ENCODE results near the gene MTA2. TPM values are rescaled to one million over a fixed set of nuclear protein-coding genes. Genes with fewer than 3 reads are reported as not detected.

MTA2 gene
- total RNA-seq, 1 experiment from 2014 or later = 135 TPM

- Histone ChIP-seq H3K36me3 (ENCODE audit: control insufficient read depth, insufficient read depth, low read length) (peaks cover 2% of the 10 kb centered on the region; the same call in 1 of the 2 replicates), H3K27me3 (replicated peaks; ENCODE audit: control insufficient read depth, insufficient read depth, low read length) (no peaks in the 10 kb centered on the region), H3K4me1 (peaks cover 68% of the 10 kb centered on the region), H3K9me3 (no peaks in the 10 kb centered on the region), H3K4me3 (ENCODE audit: low read depth, low read length) (peak within 1 kb of the TSS; percentile 87)
- Mint-ChIP-seq H3K27ac (ENCODE audit: unreplicated experiment) (peak within 1 kb of the TSS; percentile 97), H3K27me3 (ENCODE audit: insufficient read depth, unreplicated experiment) (no peaks in the 10 kb centered on the region), H3K4me1 (ENCODE audit: low read depth, unreplicated experiment) (peaks cover 46% of the 10 kb centered on the region), H3K36me3 (ENCODE audit: insufficient read depth, unreplicated experiment) (peaks cover 67% of the 10 kb centered on the region), H3K4me3 (ENCODE audit: unreplicated experiment) (peak within 1 kb of the TSS; percentile 100), H3K9me3 (ENCODE audit: unreplicated experiment) (no peaks in the 10 kb centered on the region)
- no peak for TF ChIP-seq CTCF (IDR thresholded peaks at IDR 0.05; ENCODE audit: insufficient read depth in 1 of 2, low read depth in 1 of 2, low read length in 1 of 2, severe bottlenecking in 1 of 2, unreplicated experiment in 1 of 2)
- intact Hi-C loops (cut with micrococcal nuclease; ENCODE audit: unreplicated experiment) = no loop called here
- TSS peak; percentile 53 for BruUV-seq (replicated peaks)
- peak; percentile 86 to 90 for DNase-seq
- ChIA-PET POLR2A (interaction anchor here (0.5 to 1.1 kb wide), 16 partner anchors 9 to 327 kb away, joined by 3 to 23 read pairs (median 4); partner anchors contain the start of genes B3GAT3, CSKMT, EEF1G and MTA2), CTCF (interaction anchor here (0.7 to 1.3 kb wide), 6 partner anchors 14 to 1388 kb away, joined by 3 to 15 read pairs (median 4); partner anchors contain the start of gene MTA2)
Observed at GRCh38 chr11:62546244-62546928, 55.3 kb downstream of the MTA2 start, which contains the start of gene AHNAK. Gene AHNAK, minus strand, starts transcription at chr11:62546806. Its CDS starts 10,708 bp downstream, at chr11:62536098.

- intact Hi-C loops (cut with micrococcal nuclease; ENCODE audit: unreplicated experiment) = loop anchor here (1.0 to 2.0 kb wide), 3 partner anchors 15 to 48 kb away; no protein-coding TSS in a partner anchor
- Mint-ChIP-seq H3K27me3 (ENCODE audit: insufficient read depth, unreplicated experiment) (no peaks in the 10 kb centered on the region), H3K27ac (ENCODE audit: unreplicated experiment) (peak overlapping the region; percentile 97), H3K9me3 (ENCODE audit: unreplicated experiment) (no peaks in the 10 kb centered on the region), H3K36me3 (ENCODE audit: insufficient read depth, unreplicated experiment) (peaks cover 68% of the 10 kb centered on the region), H3K4me3 (ENCODE audit: unreplicated experiment) (peak overlapping the region; percentile 100), H3K4me1 (ENCODE audit: low read depth, unreplicated experiment) (peaks cover 51% of the 10 kb centered on the region)
- H3K4me1 ChIP-seq = peaks cover 67% of the 10 kb centered on the region
- peak overlapping the region; percentile 87 for H3K4me3 ChIP-seq (ENCODE audit: low read depth, low read length)
- DNase-seq = peak; percentile 93
- H3K27me3 ChIP-seq (replicated peaks; ENCODE audit: control insufficient read depth, insufficient read depth, low read length) = no peaks in the 10 kb centered on the region
- ChIA-PET POLR2A (interaction anchor here (0.6 to 1.4 kb wide), 4 partner anchors 8 to 45 kb away, joined by 3 to 11 read pairs (median 4); partner anchors contain the start of gene EEF1G), CTCF (interaction anchor here (0.5 to 4.5 kb wide), 11 partner anchors 8 to 151 kb away, joined by 3 to 79 read pairs (median 5); partner anchors contain the start of gene EEF1G)
- peaks cover 2% of the 10 kb centered on the region; the same call in 1 of the 2 replicates for H3K36me3 ChIP-seq (ENCODE audit: control insufficient read depth, insufficient read depth, low read length)
- TF ChIP-seq CTCF (IDR thresholded peaks at IDR 0.05; ENCODE audit: insufficient read depth in 1 of 2, low read depth in 1 of 2, low read length in 1 of 2, severe bottlenecking in 1 of 2, unreplicated experiment in 1 of 2) = peak in 1 of 2 experiments; percentile 9
- BruUV-seq (replicated peaks) = no TSS peak
- no peaks in the 10 kb centered on the region for H3K9me3 ChIP-seq
Observed at GRCh38 chr11:62545437-62546243, 56.0 kb downstream of the MTA2 start.

Data from Caco-2 (cell line).